DND-41 (cell line): ENCODE measurements around the gene TMEM151B.

ENCODE experiments used
- ATAC-seq: fragments of 200-7000 bp; cut with Tn5 transposase; 3 replicates; pipeline ENCODE4 v1.9.1; 2021; ENCODE audit warnings: low read depth; ENCODE audit not compliant: insufficient read depth
- DNase-seq: peaks from one replicate; pipeline ENCODE4 v3.0.0-alpha.2; 2020
- H2AFZ ChIP-seq: 2 replicates; pipeline ENCODE4 v1.6.0; 2012; ENCODE audit warnings: low read depth, low read length
- H3K27ac ChIP-seq: 2 replicates; pipeline ENCODE4 v1.5.1; 2012; ENCODE audit warnings: low read length, inconsistent platforms
- H3K27me3 ChIP-seq: fragments of 200-600 bp; sonication (generic); 2 replicates; pipeline ENCODE4 v1.6.0; 2012; ENCODE audit warnings: low read length, mild to moderate bottlenecking, inconsistent platforms; ENCODE audit not compliant: insufficient read depth, poor library complexity
- H3K36me3 ChIP-seq: 2 replicates; pipeline ENCODE4 v1.5.1; 2012; ENCODE audit warnings: low read length, inconsistent platforms; ENCODE audit not compliant: insufficient read depth
- H3K4me1 ChIP-seq: 2 replicates; pipeline ENCODE4 v1.5.1; 2012; ENCODE audit warnings: mild to moderate bottlenecking, low read length; ENCODE audit not compliant: insufficient read depth
- H3K4me2 ChIP-seq: 2 replicates; pipeline ENCODE4 v1.6.0; 2012; ENCODE audit warnings: mild to moderate bottlenecking, moderate library complexity, low read length, inconsistent platforms; ENCODE audit not compliant: insufficient read depth
- H3K4me3 ChIP-seq, 2 experiments: fragments of 200-600 bp in 1 of 2; shearing (Covaris generic) in 1 of 2; 2 replicates each; pipeline ENCODE4 v1.5.1; 2012 to 2016; ENCODE audit warnings: inconsistent platforms in 2 of 2, low read length in 2 of 2, mild to moderate bottlenecking in 2 of 2, low read depth in 1 of 2, moderate library complexity in 1 of 2
- H3K79me2 ChIP-seq: 2 replicates; pipeline ENCODE4 v1.6.0; 2012; ENCODE audit warnings: low read length, inconsistent platforms; ENCODE audit not compliant: insufficient read depth
- H3K9ac ChIP-seq: 2 replicates; pipeline ENCODE4 v1.6.0; 2012; ENCODE audit warnings: low read depth, mild to moderate bottlenecking, inconsistent platforms, low read length, moderate library complexity
- H3K9me3 ChIP-seq: 2 replicates; pipeline ENCODE4 v1.5.1; 2012; ENCODE audit warnings: low read length, moderate library complexity, mild to moderate bottlenecking, inconsistent platforms; ENCODE audit not compliant: insufficient read depth, severe bottlenecking
- H4K20me1 ChIP-seq: 2 replicates; pipeline ENCODE4 v1.6.0; 2012; ENCODE audit warnings: low read length; ENCODE audit not compliant: insufficient read depth
- CTCF ChIP-seq: IDR thresholded peaks from 2 replicates; pipeline ENCODE4 v1.5.1; 2012; ENCODE audit warnings: borderline replicate concordance, low read length, moderate library complexity, mild to moderate bottlenecking; ENCODE audit not compliant: poor library complexity, severe bottlenecking; ENCODE audit errors: extremely low read depth
- EZH2 ChIP-seq: IDR thresholded peaks from 3 replicates; pipeline ENCODE4 v1.6.1; 2012; ENCODE audit warnings: borderline replicate concordance, low read depth, mild to moderate bottlenecking, moderate library complexity, low read length, inconsistent platforms; ENCODE audit not compliant: severe bottlenecking

TMEM151B gene

GRCh38 chr6:44284867-44285266 lies 14.6 kb downstream of the TMEM151B start:
- H2AFZ ChIP-seq: no peak overlapping the region
- H3K27me3 ChIP-seq: peaks cover 18% of the 10 kb centered on the region
- H3K4me2 ChIP-seq: no peak overlapping the region
- H3K27ac ChIP-seq: no peak overlapping the region
- no peak for DNase-seq
- H3K9me3 ChIP-seq: no peaks in the 10 kb centered on the region
- TF ChIP-seq EZH2 (no peak), CTCF (no peak)
- no peaks in the 10 kb centered on the region for H3K4me1 ChIP-seq
- no peaks in the 10 kb centered on the region for H3K36me3 ChIP-seq
- H3K9ac ChIP-seq: no peak overlapping the region
- ATAC-seq: no peak
- H4K20me1 ChIP-seq: peaks cover 17% of the 10 kb centered on the region
- H3K79me2 ChIP-seq: no peaks in the 10 kb centered on the region
- H3K4me3 ChIP-seq: no peak overlapping the region

DNA sequence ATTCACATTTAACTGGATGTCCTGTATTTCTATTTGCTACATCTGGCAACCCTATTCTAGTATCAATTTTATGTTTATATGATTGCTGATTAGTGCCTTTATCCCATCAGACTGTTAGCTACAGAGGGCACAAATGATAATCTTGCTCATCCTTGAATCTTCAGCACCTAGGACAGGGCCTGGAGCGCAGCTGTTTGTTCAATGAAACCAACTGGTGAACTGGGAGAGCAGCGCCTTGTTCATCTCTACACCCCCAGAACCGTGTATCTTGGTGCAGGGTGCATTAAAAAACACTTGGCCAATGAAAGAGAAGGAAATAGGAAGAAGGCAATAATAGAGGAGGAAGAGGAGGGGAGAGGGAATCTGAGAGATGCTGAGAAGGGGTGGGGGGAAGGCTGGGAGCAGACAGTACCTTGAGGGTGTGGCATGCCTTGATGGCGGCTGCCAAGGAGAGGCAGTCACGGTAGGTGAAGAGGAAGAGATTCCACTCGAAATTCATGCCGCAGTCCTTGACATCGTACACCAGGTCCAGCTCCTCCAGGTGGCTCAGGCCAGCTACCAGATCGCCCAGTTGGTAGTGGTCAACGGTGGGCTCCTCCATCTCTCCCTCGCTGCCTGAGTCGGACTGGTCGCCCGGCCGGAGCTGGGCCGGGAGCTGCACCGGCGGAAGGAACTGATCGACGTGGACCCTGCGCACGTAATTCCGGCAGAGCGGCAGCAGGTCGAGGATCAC lies 15.5 kb downstream of the TMEM151B start:
- H2AFZ ChIP-seq: no peak overlapping the region
- TF ChIP-seq EZH2 (no peak), CTCF (no peak)
- no peak overlapping the region for H3K27ac ChIP-seq
- H3K27me3 ChIP-seq: peaks cover 18% of the 10 kb centered on the region
- no peaks in the 10 kb centered on the region for H3K36me3 ChIP-seq
- no peaks in the 10 kb centered on the region for H3K79me2 ChIP-seq
- no peak overlapping the region for H3K9ac ChIP-seq
- H3K4me3 ChIP-seq: no peak overlapping the region
- H3K4me1 ChIP-seq: no peaks in the 10 kb centered on the region
- no peak overlapping the region for H3K4me2 ChIP-seq
- peaks cover 17% of the 10 kb centered on the region for H4K20me1 ChIP-seq
- no peaks in the 10 kb centered on the region for H3K9me3 ChIP-seq
- ATAC-seq (peak; percentile 85), DNase-seq (peak; percentile 53)

DNA sequence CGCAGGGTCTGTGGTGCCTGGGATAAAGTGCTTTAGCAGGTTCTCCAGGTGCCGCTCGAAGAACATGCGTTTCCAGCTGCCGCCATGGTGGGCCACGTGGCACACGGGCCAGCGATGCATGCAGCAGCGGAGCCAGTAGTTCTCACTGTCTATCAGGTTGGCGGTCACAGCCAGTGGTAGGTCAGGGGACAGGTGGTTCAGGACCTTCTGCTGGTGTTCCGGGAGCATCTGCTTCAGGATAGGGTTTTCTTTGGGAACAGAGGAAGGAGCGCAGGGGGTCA lies 16.0 kb downstream of the TMEM151B start:
- no peak for DNase-seq
- TF ChIP-seq EZH2: no peak
- TF ChIP-seq CTCF: no peak
- H3K4me1 ChIP-seq: no peaks in the 10 kb centered on the region
- H2AFZ ChIP-seq: no peak overlapping the region
- no peaks in the 10 kb centered on the region for H3K9me3 ChIP-seq
- peaks cover 17% of the 10 kb centered on the region for H4K20me1 ChIP-seq
- no peaks in the 10 kb centered on the region for H3K36me3 ChIP-seq
- H3K4me3 ChIP-seq: no peak overlapping the region
- H3K4me2 ChIP-seq: no peak overlapping the region
- ATAC-seq: no peak
- peaks cover 18% of the 10 kb centered on the region for H3K27me3 ChIP-seq
- no peak overlapping the region for H3K9ac ChIP-seq
- no peaks in the 10 kb centered on the region for H3K79me2 ChIP-seq
- H3K27ac ChIP-seq: no peak overlapping the region
